ENCODE data around the gene GSC.

GSC gene

GRCh38 chr14:94774344-94775090 is 4.6 kb upstream of the GSC start:
- no peak overlapping the region for H2AFZ ChIP-seq (ENCODE audit: insufficient read depth, low read length, poor library complexity)
- peaks cover 0 to 6% of the 10 kb centered on the region in 2 experiments for H3K4me1 ChIP-seq (ENCODE audit: control insufficient read depth in 1 of 2, insufficient read depth in 2 of 2, low read length in 2 of 2)
- no peak overlapping the region for H3K9ac ChIP-seq (ENCODE audit: low read length)
- no peak overlapping the region for H2BK120ac ChIP-seq (ENCODE audit: insufficient read depth, low read length, poor library complexity)
- H3K79me1 ChIP-seq (ENCODE audit: low read length) = no peaks in the 10 kb centered on the region
- no peaks in the 10 kb centered on the region for H3K36me3 ChIP-seq (ENCODE audit: control insufficient read depth in 1 of 2, insufficient read depth in 2 of 2, low read length in 2 of 2)
- H3K14ac ChIP-seq (ENCODE audit: low read length) = no peak overlapping the region
- no peak overlapping the region for H4K8ac ChIP-seq (ENCODE audit: low read depth, low read length)
- H2BK12ac ChIP-seq (ENCODE audit: low read length) = no peak overlapping the region
- H3K27ac ChIP-seq (ENCODE audit: low read depth, low read length) = no peak overlapping the region
- H2BK5ac ChIP-seq (ENCODE audit: low read depth, low read length, poor library complexity) = no peak overlapping the region
- no peak overlapping the region for H4K12ac ChIP-seq (ENCODE audit: low read depth, low read length)
- H3K4me3 ChIP-seq (ENCODE audit: low read depth, low read length) = no peak overlapping the region
- no peak overlapping the region for H2AK5ac ChIP-seq (ENCODE audit: low read length)
- peaks cover 3% of the 10 kb centered on the region for H3K9me3 ChIP-seq (ENCODE audit: insufficient read depth, low read depth, low read length)
- H3K18ac ChIP-seq (ENCODE audit: low read length) = no peak overlapping the region
- H3K4ac ChIP-seq (ENCODE audit: low read depth, low read length) = no peak overlapping the region
- no peaks in the 10 kb centered on the region for H3K79me2 ChIP-seq (ENCODE audit: control insufficient read depth, insufficient read depth, low read length, poor library complexity)
- no peak overlapping the region for H4K91ac ChIP-seq (ENCODE audit: low read depth, low read length)
- no CpG with 5 or more reads among the region's 11 CpGs for WGBS (ENCODE audit: extremely low coverage, insufficient coverage, insufficient read length)
- DNase-seq = no peak
- H3K4me2 ChIP-seq (ENCODE audit: low read length) = no peak overlapping the region
- H3K27me3 ChIP-seq (ENCODE audit: insufficient read depth, low read length) = peaks cover 62% of the 10 kb centered on the region
- no peak overlapping the region for H3K23ac ChIP-seq (ENCODE audit: low read length)

GRCh38 chr14:94773655-94774343 is 3.9 kb upstream of the GSC start:
- H3K9ac ChIP-seq (ENCODE audit: low read length) = no peak overlapping the region
- H3K79me2 ChIP-seq (ENCODE audit: control insufficient read depth, insufficient read depth, low read length, poor library complexity) = no peaks in the 10 kb centered on the region
- H4K12ac ChIP-seq (ENCODE audit: low read depth, low read length) = no peak overlapping the region
- H3K4ac ChIP-seq (ENCODE audit: low read depth, low read length) = no peak overlapping the region
- H3K4me2 ChIP-seq (ENCODE audit: low read length) = no peak overlapping the region
- H3K4me3 ChIP-seq (ENCODE audit: low read depth, low read length) = no peak overlapping the region
- H2BK120ac ChIP-seq (ENCODE audit: insufficient read depth, low read length, poor library complexity) = no peak overlapping the region
- H3K23ac ChIP-seq (ENCODE audit: low read length) = no peak overlapping the region
- no peak overlapping the region for H4K8ac ChIP-seq (ENCODE audit: low read depth, low read length)
- H3K36me3 ChIP-seq (ENCODE audit: control insufficient read depth in 1 of 2, insufficient read depth in 2 of 2, low read length in 2 of 2) = no peaks in the 10 kb centered on the region
- H2AK5ac ChIP-seq (ENCODE audit: low read length) = no peak overlapping the region
- no peak overlapping the region for H3K27ac ChIP-seq (ENCODE audit: low read depth, low read length)
- H3K14ac ChIP-seq (ENCODE audit: low read length) = no peak overlapping the region
- no peak overlapping the region for H3K18ac ChIP-seq (ENCODE audit: low read length)
- DNase-seq = no peak
- no peak overlapping the region for H2BK12ac ChIP-seq (ENCODE audit: low read length)
- no peak overlapping the region for H4K91ac ChIP-seq (ENCODE audit: low read depth, low read length)
- H3K4me1 ChIP-seq (ENCODE audit: control insufficient read depth in 1 of 2, insufficient read depth in 2 of 2, low read length in 2 of 2) = peaks cover 4 to 11% of the 10 kb centered on the region in 2 experiments
- H2AFZ ChIP-seq (ENCODE audit: insufficient read depth, low read length, poor library complexity) = no peak overlapping the region
- no CpG with 5 or more reads among the region's 36 CpGs for WGBS (ENCODE audit: extremely low coverage, insufficient coverage, insufficient read length)
- no peaks in the 10 kb centered on the region for H3K79me1 ChIP-seq (ENCODE audit: low read length)
- H3K27me3 ChIP-seq (ENCODE audit: insufficient read depth, low read length) = peaks cover 69% of the 10 kb centered on the region
- no peak overlapping the region for H2BK5ac ChIP-seq (ENCODE audit: low read depth, low read length, poor library complexity)
- H3K9me3 ChIP-seq (ENCODE audit: insufficient read depth, low read depth, low read length) = peaks cover 3% of the 10 kb centered on the region

- Histone ChIP-seq H2AK5ac (ENCODE audit: low read length) (no peak overlapping the region), H4K12ac (ENCODE audit: low read depth, low read length) (no peak overlapping the region), H3K36me3 (ENCODE audit: control insufficient read depth in 1 of 2, insufficient read depth in 2 of 2, low read length in 2 of 2) (no peaks in the 10 kb centered on the region), H3K23ac (ENCODE audit: low read length) (no peak overlapping the region), H2AFZ (ENCODE audit: insufficient read depth, low read length, poor library complexity) (no peak overlapping the region), H2BK12ac (ENCODE audit: low read length) (no peak overlapping the region), H3K14ac (ENCODE audit: low read length) (no peak overlapping the region), H3K79me1 (ENCODE audit: low read length) (no peaks in the 10 kb centered on the region), H3K4me3 (ENCODE audit: low read depth, low read length) (no peak overlapping the region), H4K91ac (ENCODE audit: low read depth, low read length) (no peak overlapping the region), H3K4me2 (ENCODE audit: low read length) (peak overlapping the region; percentile 33), H2BK120ac (ENCODE audit: insufficient read depth, low read length, poor library complexity) (no peak overlapping the region), H3K9ac (ENCODE audit: low read length) (no peak overlapping the region), H3K4ac (ENCODE audit: low read depth, low read length) (no peak overlapping the region), H3K18ac (ENCODE audit: low read length) (no peak overlapping the region), H3K4me1 (ENCODE audit: control insufficient read depth in 1 of 2, insufficient read depth in 2 of 2, low read length in 2 of 2) (peaks cover 9 to 14% of the 10 kb centered on the region in 2 experiments), H3K27me3 (ENCODE audit: insufficient read depth, low read length) (peaks cover 76% of the 10 kb centered on the region), H2BK5ac (ENCODE audit: low read depth, low read length, poor library complexity) (no peak overlapping the region), H4K8ac (ENCODE audit: low read depth, low read length) (no peak overlapping the region), H3K9me3 (ENCODE audit: insufficient read depth, low read depth, low read length) (peaks cover 3% of the 10 kb centered on the region), H3K79me2 (ENCODE audit: control insufficient read depth, insufficient read depth, low read length, poor library complexity) (no peaks in the 10 kb centered on the region), H3K27ac (ENCODE audit: low read depth, low read length) (no peak overlapping the region)
- DNase-seq = peak; percentile 34 to 40
- no CpG with 5 or more reads among the region's 42 CpGs for WGBS (ENCODE audit: extremely low coverage, insufficient coverage, insufficient read length)
These were observed 3.2 kb upstream of the GSC start for GRCh38 chr14:94773061-94773648.

GRCh38 chr14:94772548-94772947 is 2.6 kb upstream of the GSC start:
- Histone ChIP-seq H3K4me1 (ENCODE audit: control insufficient read depth in 1 of 2, insufficient read depth in 2 of 2, low read length in 2 of 2) (peaks cover 9 to 14% of the 10 kb centered on the region in 2 experiments), H2AFZ (ENCODE audit: insufficient read depth, low read length, poor library complexity) (no peak overlapping the region), H3K4me3 (ENCODE audit: low read depth, low read length) (no peak overlapping the region), H3K79me2 (ENCODE audit: control insufficient read depth, insufficient read depth, low read length, poor library complexity) (no peaks in the 10 kb centered on the region), H2AK5ac (ENCODE audit: low read length) (no peak overlapping the region), H3K9me3 (ENCODE audit: insufficient read depth, low read depth, low read length) (peaks cover 3% of the 10 kb centered on the region), H3K14ac (ENCODE audit: low read length) (no peak overlapping the region), H4K91ac (ENCODE audit: low read depth, low read length) (no peak overlapping the region), H3K79me1 (ENCODE audit: low read length) (no peaks in the 10 kb centered on the region), H3K9ac (ENCODE audit: low read length) (no peak overlapping the region), H3K4me2 (ENCODE audit: low read length) (no peak overlapping the region), H2BK5ac (ENCODE audit: low read depth, low read length, poor library complexity) (no peak overlapping the region), H4K8ac (ENCODE audit: low read depth, low read length) (no peak overlapping the region), H4K12ac (ENCODE audit: low read depth, low read length) (no peak overlapping the region), H3K27me3 (ENCODE audit: insufficient read depth, low read length) (peaks cover 81% of the 10 kb centered on the region), H2BK120ac (ENCODE audit: insufficient read depth, low read length, poor library complexity) (no peak overlapping the region), H3K4ac (ENCODE audit: low read depth, low read length) (no peak overlapping the region), H3K23ac (ENCODE audit: low read length) (no peak overlapping the region), H3K36me3 (ENCODE audit: control insufficient read depth in 1 of 2, insufficient read depth in 2 of 2, low read length in 2 of 2) (no peaks in the 10 kb centered on the region), H2BK12ac (ENCODE audit: low read length) (no peak overlapping the region), H3K18ac (ENCODE audit: low read length) (no peak overlapping the region), H3K27ac (ENCODE audit: low read depth, low read length) (no peak overlapping the region)
- DNase-seq = no peak
- no CpG with 5 or more reads among the region's 8 CpGs for whole genome bisulfite sequencing (ENCODE audit: extremely low coverage, insufficient coverage, insufficient read length)
